PC-3 (cell line): ENCODE results near the gene LRRTM4.

ENCODE experiments used
- EZH2 ChIP-seq: fragments of 300-600 bp; sonication (generic); IDR thresholded peaks from one replicate; pipeline ENCODE4 v1.6.1; 2017; ENCODE audit warnings: antibody characterized with exemption, mild to moderate bottlenecking, low read length; ENCODE audit not compliant: unreplicated experiment
- EZH2phosphoT487 ChIP-seq: fragments of 300-600 bp; sonication (generic); IDR thresholded peaks from 2 replicates; pipeline ENCODE4 v1.6.1; 2018; ENCODE audit warnings: mild to moderate bottlenecking, antibody characterized with exemption, low read length, borderline replicate concordance

- TF ChIP-seq EZH2phosphoT487 (no peak), EZH2 (no peak)
These were observed 329.3 kb downstream of the LRRTM4 start for GRCh38 chr2:77192811-77193289.
